Right ventricle myocardium inferior (tissue), 1 donor: ENCODE results near the gene MITD1. TPM values are rescaled to one million over a fixed set of nuclear protein-coding genes. Genes with fewer than 3 reads are reported as not detected.

Experiments
- total RNA-seq: library from RNA; stranded (reverse); fragmentation: NEBNext Ultra II Directional; extraction: Animal tissue kit (Norgen Biotek cat#: 25700); gene quantifications from one replicate; pipeline ENCODE4 v1.2.1, GENCODE V29; 2021
- donor health status: DM: no; HTN: yes; CAD: no; lungs with severe emphysema.

MITD1 gene
- total RNA-seq, 1 donor from 2014 or later: 17.3 TPM

Other genes starting within 250 kb of the MITD1 start
- gene CRACDL, start 244.8 kb downstream of the MITD1 start, total RNA-seq: 3.9 TPM
- not detected for gene C2orf15, start 39.4 kb downstream of the MITD1 start, total RNA-seq
- 3.3 TPM for gene TSGA10, start 26.1 kb downstream of the MITD1 start, total RNA-seq
- 7.4 TPM for gene LIPT1, start 26.1 kb downstream of the MITD1 start, total RNA-seq
- 39.3 TPM for gene MRPL30, start 126 bp upstream of the MITD1 start, total RNA-seq
- not detected for gene LYG2, start 74.6 kb upstream of the MITD1 start, total RNA-seq
- 0.57 TPM for gene LYG1, start 120.1 kb upstream of the MITD1 start, total RNA-seq
- 19.8 TPM for gene TXNDC9, start 155.3 kb upstream of the MITD1 start, total RNA-seq
- gene EIF5B, start 156.3 kb upstream of the MITD1 start, total RNA-seq: 90.8 TPM